ENCODE data around the gene RBM24. TPM values are rescaled to one million over a fixed set of nuclear protein-coding genes. Genes with fewer than 3 reads are reported as not detected.
"Not testable (repeated sequence)": the region's sequence is repeated elsewhere in the genome, so short reads cannot be mapped to it uniquely, and the experiment has no call there.

Gene RBM24
- total RNA-seq, 1 experiment from 2014 or later = 2.4 TPM

- DNase-seq (ENCODE audit: low read depth) = no peak
- in situ Hi-C loops (cut with HindIII; ENCODE audit: low pct_unique_long_range_greater_than_20kb, low sequenced_read_pairs) = no loop called here
Observed at GRCh38 chr6:17318435-17319165, 37.4 kb downstream of the RBM24 start.

DNA sequence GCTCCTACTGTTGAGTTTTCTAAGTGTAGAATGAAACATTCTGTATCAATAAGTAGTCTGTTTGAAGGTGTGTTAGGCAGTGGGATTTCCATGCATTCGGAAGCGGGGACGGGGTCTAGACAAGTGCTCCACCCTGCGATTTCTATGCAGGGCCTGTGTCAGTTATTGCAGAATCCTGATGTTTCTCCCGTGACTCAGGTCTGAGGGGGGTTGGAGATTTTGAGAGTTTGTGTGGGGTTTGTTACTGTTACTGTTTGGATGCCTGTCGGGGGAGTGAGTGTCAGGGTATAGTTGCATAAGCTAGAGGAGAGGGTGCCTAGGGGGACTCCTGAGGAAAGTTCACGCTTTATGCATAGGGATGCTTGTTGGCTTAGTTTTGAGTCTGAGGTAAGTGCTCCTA is 39.1 kb downstream of the RBM24 start:
- DNase-seq (ENCODE audit: low read depth); in situ Hi-C loops (cut with HindIII; ENCODE audit: low pct_unique_long_range_greater_than_20kb, low sequenced_read_pairs): not testable (repeated sequence)

DNA sequence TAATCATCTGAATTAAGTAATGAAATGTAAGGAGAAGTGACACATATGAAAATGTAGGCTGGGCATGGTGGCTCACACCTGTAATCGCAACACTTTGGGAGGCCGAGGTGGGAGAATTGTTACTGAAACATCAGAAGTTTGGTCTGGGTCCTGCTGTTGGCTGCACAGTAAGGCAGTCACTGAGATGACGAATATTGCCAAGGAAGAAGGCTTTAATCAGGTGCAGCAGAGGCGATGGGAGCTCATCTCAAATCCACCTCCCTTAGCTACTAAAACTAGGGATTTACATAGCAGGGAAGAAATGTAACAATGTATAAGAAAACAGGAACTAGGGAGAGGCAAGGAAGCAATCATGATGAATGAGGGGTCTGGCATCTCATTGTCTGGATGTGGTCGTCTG is 50.1 kb downstream of the RBM24 start:
- in situ Hi-C loops (cut with HindIII; ENCODE audit: low pct_unique_long_range_greater_than_20kb, low sequenced_read_pairs) = no loop called here
- DNase-seq (ENCODE audit: low read depth) = no peak

- DNase-seq (ENCODE audit: low read depth) = peak; percentile 6
- in situ Hi-C loops (cut with HindIII; ENCODE audit: low pct_unique_long_range_greater_than_20kb, low sequenced_read_pairs) = no loop called here
Observed at GRCh38 chr6:17334265-17334664, 53.1 kb downstream of the RBM24 start.

GRCh38 chr6:17336425-17336824 is 55.3 kb downstream of the RBM24 start:
- DNase-seq (ENCODE audit: low read depth) = no peak
- in situ Hi-C loops (cut with HindIII; ENCODE audit: low pct_unique_long_range_greater_than_20kb, low sequenced_read_pairs) = no loop called here

DNA sequence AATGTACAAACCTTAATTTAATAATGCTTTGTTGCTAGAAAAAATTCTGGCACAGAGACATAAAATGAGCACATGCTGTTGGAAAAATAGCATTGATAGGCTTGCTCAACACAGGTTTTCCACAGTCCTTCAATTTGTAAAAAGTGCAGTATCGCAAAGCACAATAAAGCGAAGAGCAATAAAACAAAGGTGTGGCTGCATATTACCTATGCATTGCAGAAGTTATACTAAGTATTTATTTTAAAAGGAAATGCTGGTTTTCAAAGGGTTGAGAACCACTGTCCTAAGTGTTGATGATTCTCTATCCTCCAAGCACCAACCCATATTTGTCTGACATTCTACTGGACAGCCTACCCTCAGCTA is 58.1 kb downstream of the RBM24 start:
- in situ Hi-C loops (cut with HindIII; ENCODE audit: low pct_unique_long_range_greater_than_20kb, low sequenced_read_pairs) = no loop called here

DNA sequence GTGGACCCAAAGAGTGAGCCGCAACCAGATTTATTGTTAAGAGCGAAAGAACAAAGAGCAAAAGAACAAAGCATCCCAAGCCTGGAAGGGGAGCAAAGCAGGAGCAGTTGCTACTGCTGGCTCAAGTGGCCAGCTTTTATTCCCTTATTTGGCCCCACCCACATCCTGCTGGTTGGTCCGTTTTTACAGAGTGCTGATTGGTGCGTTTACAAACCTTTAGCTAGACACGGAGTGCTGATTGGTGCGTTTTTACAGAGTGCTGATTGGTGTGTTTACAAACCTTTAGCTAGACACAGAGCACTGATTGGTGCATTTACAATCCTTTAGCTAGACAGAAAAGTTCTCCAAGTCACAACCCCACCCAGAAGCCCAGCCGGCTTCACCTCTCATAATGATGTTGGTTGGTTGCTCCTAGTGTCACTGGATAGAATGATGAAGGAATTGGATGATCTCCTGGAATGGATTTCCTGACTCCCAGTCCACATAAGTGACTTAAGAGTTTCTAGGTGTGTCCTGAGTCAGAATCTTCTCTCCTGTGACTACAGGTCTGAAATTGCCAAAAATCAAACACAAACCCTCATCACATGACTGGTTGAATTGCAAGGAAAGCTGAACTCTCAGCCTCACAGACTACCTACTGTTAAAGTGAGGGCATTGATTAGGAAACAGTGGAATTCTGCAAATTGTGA is 60.1 kb downstream of the RBM24 start:
- no peak for DNase-seq (ENCODE audit: low read depth)
- in situ Hi-C loops (cut with HindIII; ENCODE audit: low pct_unique_long_range_greater_than_20kb, low sequenced_read_pairs) = no loop called here

More for the DNA sequence above, 58.1 kb downstream of the RBM24 start:
- no peak for DNase-seq (ENCODE audit: low read depth)

- in situ Hi-C loops (cut with HindIII; ENCODE audit: low pct_unique_long_range_greater_than_20kb, low sequenced_read_pairs) = no loop called here
- no peak for DNase-seq (ENCODE audit: low read depth)
Observed at GRCh38 chr6:17341891-17342290, 60.7 kb downstream of the RBM24 start.

DNA sequence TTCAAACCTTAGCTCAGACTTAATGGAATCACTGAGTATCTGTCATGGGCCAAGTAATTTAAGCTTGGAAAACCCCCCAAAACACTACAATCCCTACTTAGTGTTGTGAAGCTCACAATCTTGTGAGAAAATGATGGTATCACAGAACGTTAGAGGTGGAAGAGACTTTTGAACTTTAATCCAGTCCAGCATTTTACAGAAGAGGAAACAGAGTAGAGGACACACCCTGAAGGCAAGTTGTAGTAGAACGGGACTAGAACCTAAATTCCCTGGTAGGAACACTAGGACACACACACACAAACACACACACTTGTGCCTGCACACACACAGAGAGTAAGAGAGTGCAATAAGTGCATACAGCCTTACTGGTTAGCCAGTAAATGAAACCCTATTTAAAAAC is 62.1 kb downstream of the RBM24 start:
- in situ Hi-C loops (cut with HindIII; ENCODE audit: low pct_unique_long_range_greater_than_20kb, low sequenced_read_pairs) = no loop called here

More for the DNA sequence above, 62.1 kb downstream of the RBM24 start:
- DNase-seq (ENCODE audit: low read depth) = no peak

Other genes with a start within 250 kb of the RBM24 start
- not detected in 2 replicates for gene STMND1, start 179.3 kb upstream of the RBM24 start, total RNA-seq (2014; rRNA removed; shearing (Covaris generic); ENCODE audit: low replicate concordance)
- gene CAP2, start 112.2 kb downstream of the RBM24 start, total RNA-seq (2014; rRNA removed; shearing (Covaris generic); ENCODE audit: low replicate concordance) = 16.5 and 18.4 TPM in 2 replicates